A673 (cell line): ENCODE results near the gene ANLN. TPM values are rescaled to one million over a fixed set of nuclear protein-coding genes. Genes with fewer than 3 reads are reported as not detected.

Experiments used
- BruUV-seq: library from RNA; stranded (reverse); fragments of 400-500 nt; replicated peaks from 2 replicates; lab custom pipeline; 2021; lab: Mats Ljungman, UMichigan
- CTCF ChIA-PET: fragments of 300-600 bp; sonication (Branson Sonifier 250); formaldehyde crosslinking; loops from one replicate; lab custom pipeline; 2022; ENCODE audit warnings: antibody characterized with exemption; lab: Charles Lee
- POLR2A ChIA-PET: fragments of 300-600 bp; sonication (Branson Sonifier 250); formaldehyde crosslinking; loops from one replicate; lab custom pipeline; 2022; ENCODE audit warnings: antibody characterized with exemption; ENCODE audit not compliant: low non-redundant PET; lab: Charles Lee
- DNase-seq: peaks from one replicate; pipeline ENCODE4 v3.0.0-alpha.2; 2015; ENCODE audit warnings: low spot score
- H3K27ac ChIP-seq: fragments of 200-600 bp; sonication (generic); 2 replicates; pipeline ENCODE4 v1.5.1; 2016; ENCODE audit warnings: mixed run types, low read depth, mild to moderate bottlenecking, mixed read lengths, antibody characterized with exemption, low read length; ENCODE audit not compliant: poor library complexity, severe bottlenecking
- H3K27me3 ChIP-seq: fragments of 200-600 bp; sonication (generic); replicated peaks from 2 replicates; pipeline ENCODE4 v1.6.1; 2017; ENCODE audit warnings: mixed run types, low read depth, mild to moderate bottlenecking, mixed read lengths, antibody characterized with exemption, low read length; ENCODE audit not compliant: insufficient read depth, poor library complexity
- H3K36me3 ChIP-seq: fragments of 200-600 bp; sonication (generic); 2 replicates; pipeline ENCODE4 v1.6.1; 2016; ENCODE audit warnings: mixed run types, mild to moderate bottlenecking, mixed read lengths, antibody characterized with exemption, low read length; ENCODE audit not compliant: insufficient read depth, poor library complexity, severe bottlenecking
- H3K4me1 ChIP-seq: fragments of 200-600 bp; sonication (generic); 2 replicates; pipeline ENCODE4 v1.6.1; 2017; ENCODE audit warnings: mixed run types, mild to moderate bottlenecking, mixed read lengths, antibody characterized with exemption, low read length; ENCODE audit not compliant: insufficient read depth, poor library complexity, severe bottlenecking
- H3K4me3 ChIP-seq: fragments of 200-600 bp; sonication (generic); 2 replicates; pipeline ENCODE4 v1.5.1; 2016; ENCODE audit warnings: low read depth, mixed run types, mild to moderate bottlenecking, mixed read lengths, low read length; ENCODE audit not compliant: poor library complexity, severe bottlenecking
- H3K9me3 ChIP-seq: fragments of 200-600 bp; sonication (generic); 2 replicates; pipeline ENCODE4 v1.6.1; 2016; ENCODE audit warnings: mixed run types, low read depth, mild to moderate bottlenecking, mixed read lengths, antibody characterized with exemption, low read length; ENCODE audit not compliant: poor library complexity, severe bottlenecking
- CTCF ChIP-seq: fragments of 300-800, 200-600 bp; sonication (generic); conservative IDR thresholded peaks from 2 replicates; pipeline ENCODE4 v1.5.1; 2017; ENCODE audit warnings: low read depth, mild to moderate bottlenecking, antibody characterized with exemption, low read length, moderate library complexity, mixed read lengths
- EZH2 ChIP-seq: fragments of 200-600 bp; sonication (generic); IDR thresholded peaks from 2 replicates; pipeline ENCODE4 v1.6.1; 2017; ENCODE audit warnings: borderline replicate concordance, low read depth, mild to moderate bottlenecking, mixed read lengths, antibody characterized with exemption, low read length; ENCODE audit not compliant: poor library complexity, severe bottlenecking
- intact Hi-C: fragments of 100-400 bp; cut with micrococcal nuclease; formaldehyde crosslinking; loops from one replicate; pipeline ENCODE4 v1.10.0; 2022; ENCODE audit not compliant: unreplicated experiment
- total RNA-seq: library from RNA; stranded (reverse); gene quantifications from 2 replicates; pipeline ENCODE4 v1.2.3, GENCODE V29; 2021

Gene ANLN
- total RNA-seq, 1 experiment from 2014 or later = 164 TPM

- Histone ChIP-seq H3K9me3 (no peaks in the 10 kb centered on the region), H3K4me1 (no peaks in the 10 kb centered on the region), H3K4me3 (no peak overlapping the region), H3K36me3 (no peaks in the 10 kb centered on the region), H3K27me3 (no peaks in the 10 kb centered on the region), H3K27ac (no peak overlapping the region)
- no peak for DNase-seq
- no TSS peak for BruUV-seq
- POLR2A ChIA-PET = no interaction called here
- TF ChIP-seq CTCF = no peak
- TF ChIP-seq EZH2 = no peak
- CTCF ChIA-PET = no interaction called here
- intact Hi-C loops = no loop called here
Measured at GRCh38 chr7:36357054-36357453, 32.6 kb upstream of the ANLN start.

- POLR2A ChIA-PET = no interaction called here
- CTCF ChIA-PET = no interaction called here
- H3K4me3 ChIP-seq = no peak overlapping the region
- no peaks in the 10 kb centered on the region for H3K27me3 ChIP-seq
- intact Hi-C loops = no loop called here
- no peak overlapping the region for H3K27ac ChIP-seq
- BruUV-seq = no TSS peak
- no peak for TF ChIP-seq CTCF
- TF ChIP-seq EZH2 = no peak
- no peaks in the 10 kb centered on the region for H3K36me3 ChIP-seq
- no peaks in the 10 kb centered on the region for H3K9me3 ChIP-seq
- H3K4me1 ChIP-seq = no peaks in the 10 kb centered on the region
- DNase-seq = no peak
Measured at GRCh38 chr7:36358589-36358988, 31.1 kb upstream of the ANLN start.

- no peak for DNase-seq
- intact Hi-C loops = no loop called here
- no peak for TF ChIP-seq CTCF
- TF ChIP-seq EZH2 = no peak
- Histone ChIP-seq H3K4me3 (no peak overlapping the region), H3K36me3 (no peaks in the 10 kb centered on the region), H3K9me3 (no peaks in the 10 kb centered on the region), H3K27me3 (no peaks in the 10 kb centered on the region), H3K4me1 (no peaks in the 10 kb centered on the region), H3K27ac (no peak overlapping the region)
- CTCF ChIA-PET = no interaction called here
- POLR2A ChIA-PET = no interaction called here
- BruUV-seq = no TSS peak
Measured at GRCh38 chr7:36360244-36360643, 29.4 kb upstream of the ANLN start.
